Left colon (tissue), 2 donors: ENCODE data around the gene SLC2A10. TPM values are rescaled to one million over a fixed set of nuclear protein-coding genes. Genes with fewer than 3 reads are reported as not detected.
"Not testable (repeated sequence)": the region's sequence is repeated elsewhere in the genome, so short reads cannot be mapped to it uniquely, and the experiment has no call there.

Source experiments
- ATAC-seq: fragments of 200-7000 bp; cut with Tn5 transposase; one replicate; pipeline ENCODE4 v1.9.1; 2020; ENCODE audit warnings: mild to moderate bottlenecking, moderate library complexity
- DNase-seq, 2 donors: peaks; one replicate each; pipeline ENCODE4 v3.0.0-alpha.2; 2020
- intact Hi-C, 2 donors: fragments of 100-400 bp; cut with DNase I in 1 of 2; cut with micrococcal nuclease in 1 of 2; formaldehyde crosslinking; loops; one replicate each; pipeline versions ENCODE4 v1.11.2 to v1.14.0; 2022; cut with DNase I, micrococcal nuclease
- long read RNA-seq: library from polyadenylated mRNA; unstranded; transcript quantifications from one replicate; pipeline ENCODE4 v2.0.0, GENCODE V29; 2021
- total RNA-seq, 2 donors: library from RNA; stranded (reverse); fragmentation: NEBNext Ultra II Directional; extraction: Animal tissue kit (Norgen Biotek cat#: 25700); gene quantifications; one replicate each; pipeline ENCODE4 v1.2.1, GENCODE V29; 2021
- donor health status: DM: no; HTN: no; CAD: no.
- donor health status: DM: yes; HTN: yes; CAD: no.

SLC2A10 gene
- 10 to 100 TPM; 29.1 to 29.6 TPM for total RNA-seq
- long read RNA-seq, full-length matches to known transcripts, result 13 of 48 reads
- long read RNA-seq, partial matches to known transcripts, result 19 of 48 reads
- long read RNA-seq, other reads (novel, unspliced or antisense), result 16 of 48 reads

DNA sequence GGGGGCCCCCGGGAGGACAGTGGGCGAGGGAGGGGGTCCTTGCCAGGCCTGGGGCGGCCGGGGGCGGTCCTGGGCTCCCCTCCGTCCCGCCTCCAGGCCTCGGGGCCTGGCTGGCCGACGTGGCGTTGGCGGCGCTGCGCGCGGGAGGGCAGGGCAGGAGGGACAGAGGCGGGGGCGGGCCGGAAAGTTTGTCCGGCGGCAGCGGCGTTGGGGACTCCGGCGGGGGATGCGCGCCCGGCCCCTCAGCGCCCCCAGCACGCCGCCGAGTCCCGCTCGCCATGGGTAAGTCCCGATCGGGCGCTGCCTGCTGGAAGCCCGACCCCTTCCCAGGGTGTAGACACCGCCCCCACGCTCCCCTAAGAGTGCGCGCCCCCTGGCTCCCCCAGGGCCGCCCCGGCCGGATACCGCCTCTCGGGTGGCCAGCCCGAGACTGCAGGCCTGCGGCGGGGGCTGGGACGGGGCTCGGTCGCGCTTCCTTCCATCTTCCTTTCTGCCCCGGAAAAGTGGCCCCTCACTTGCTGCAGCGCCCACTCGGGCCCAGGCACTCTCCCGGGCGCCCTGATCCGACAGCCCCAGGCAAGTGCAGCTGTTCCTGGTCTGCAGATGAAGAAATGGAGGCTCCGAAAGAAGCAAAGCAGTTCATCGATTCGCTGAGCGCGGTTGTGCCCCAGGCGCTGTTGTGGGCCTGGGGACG, at the start of gene SLC2A10:
SLC2A10 (plus strand) TSS at position 191 of the 694 bp plus-strand sequence; CDS start at position 279, 88 bp downstream.
- ATAC-seq, result peak; percentile 70
- intact Hi-C loops, result no loop called here
- peak; percentile 68 to 78 for DNase-seq

DNA sequence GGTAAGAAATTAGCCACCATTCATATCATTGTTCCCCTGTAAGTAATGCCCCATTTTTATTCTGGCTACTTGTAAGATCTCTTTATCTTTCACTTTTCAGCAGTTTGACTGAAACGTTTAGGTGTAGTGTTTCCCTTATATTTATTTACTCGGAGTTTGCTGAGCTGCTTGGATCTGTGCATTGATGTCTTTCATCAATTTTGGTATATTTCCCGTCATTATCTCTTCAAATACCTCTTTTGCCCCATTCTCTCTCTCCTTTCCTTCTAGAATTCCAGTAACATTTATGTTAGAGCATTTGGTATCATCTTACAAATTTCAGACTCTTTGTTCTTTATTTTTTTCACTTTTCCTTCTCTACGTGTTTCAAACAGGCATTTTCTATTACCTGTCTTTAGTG, 49.0 kb upstream of the SLC2A10 start:
- ATAC-seq (no peak), DNase-seq (no peak)
- intact Hi-C loops, result loop anchor here in 1 of 2 donors (10.0 kb wide), 1 partner anchor 56 kb away; no protein-coding TSS in a partner anchor

DNA sequence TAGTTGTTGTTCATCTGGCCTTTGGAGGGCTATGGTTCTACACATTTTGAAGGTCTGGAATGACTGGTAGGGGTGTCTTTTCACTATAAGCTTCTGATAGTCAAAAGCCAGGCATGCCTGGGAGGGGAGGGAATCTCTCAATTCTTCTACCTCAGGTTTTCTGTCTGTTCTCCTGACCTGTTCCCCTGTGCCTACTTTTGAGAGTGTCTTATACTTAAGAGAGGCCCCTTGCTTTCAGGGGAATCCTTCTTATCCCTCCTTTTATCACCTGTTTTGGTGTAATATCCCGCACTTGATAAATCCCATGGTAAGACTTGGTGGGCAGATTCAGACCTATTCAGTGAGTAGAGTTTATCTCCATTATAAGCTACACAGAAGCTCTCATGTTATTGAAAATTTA, 47.8 kb upstream of the SLC2A10 start:
- no peak for DNase-seq
- no peak for ATAC-seq
- intact Hi-C loops, result loop anchor here in 1 of 2 donors (10.0 kb wide), 1 partner anchor 57 kb away; no protein-coding TSS in a partner anchor

DNA sequence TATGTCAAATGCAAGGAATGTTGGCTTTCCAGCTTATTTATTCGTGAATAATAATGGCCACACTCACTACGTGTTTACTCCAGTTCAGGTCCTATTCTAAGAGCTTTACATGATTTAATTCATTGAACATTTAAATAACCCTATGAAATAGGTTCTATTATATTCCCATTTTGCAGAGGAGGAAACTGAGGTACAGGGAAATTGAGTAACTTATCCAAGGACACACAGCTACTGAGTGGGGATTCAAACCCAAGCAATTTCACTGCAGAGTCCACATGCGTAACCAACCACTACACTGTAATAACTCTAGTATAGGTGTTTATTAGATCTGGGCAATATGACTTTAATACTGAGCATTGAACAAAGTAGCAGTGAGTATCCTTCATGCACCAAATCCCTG, 45.9 kb upstream of the SLC2A10 start:
- intact Hi-C loops, result loop anchor here in 1 of 2 donors (10.0 kb wide), 1 partner anchor 59 kb away; no protein-coding TSS in a partner anchor
- no peak for DNase-seq
- ATAC-seq, result no peak

DNA sequence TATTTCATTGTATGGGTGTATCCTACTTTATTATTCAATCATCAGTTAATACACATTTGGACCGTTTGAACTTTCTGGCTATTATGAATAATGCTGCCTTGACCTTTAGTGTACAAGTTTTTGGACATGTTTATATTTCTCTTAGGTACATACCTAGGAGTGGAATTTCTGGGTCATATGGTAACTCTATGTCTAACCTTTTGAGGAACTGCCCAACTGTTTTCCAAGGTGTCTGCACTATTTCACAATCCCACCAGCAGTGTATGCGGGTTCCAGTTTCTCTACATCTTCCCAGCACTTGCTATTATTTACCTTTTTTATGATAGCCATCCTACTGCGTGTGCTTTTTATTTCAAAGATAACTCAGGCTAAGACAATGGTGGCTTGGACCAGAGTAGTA, 43.8 kb upstream of the SLC2A10 start:
- no peak for DNase-seq
- intact Hi-C loops, result loop anchor here in 1 of 2 donors (10.0 kb wide), 1 partner anchor 61 kb away; no protein-coding TSS in a partner anchor
- ATAC-seq, result no peak

- DNase-seq, result no peak
- intact Hi-C loops, result loop anchor here in 1 of 2 donors (10.0 kb wide), 1 partner anchor 62 kb away; no protein-coding TSS in a partner anchor
- no peak for ATAC-seq
These were observed 43.1 kb upstream of the SLC2A10 start for GRCh38 chr20:46666306-46666705.

DNA sequence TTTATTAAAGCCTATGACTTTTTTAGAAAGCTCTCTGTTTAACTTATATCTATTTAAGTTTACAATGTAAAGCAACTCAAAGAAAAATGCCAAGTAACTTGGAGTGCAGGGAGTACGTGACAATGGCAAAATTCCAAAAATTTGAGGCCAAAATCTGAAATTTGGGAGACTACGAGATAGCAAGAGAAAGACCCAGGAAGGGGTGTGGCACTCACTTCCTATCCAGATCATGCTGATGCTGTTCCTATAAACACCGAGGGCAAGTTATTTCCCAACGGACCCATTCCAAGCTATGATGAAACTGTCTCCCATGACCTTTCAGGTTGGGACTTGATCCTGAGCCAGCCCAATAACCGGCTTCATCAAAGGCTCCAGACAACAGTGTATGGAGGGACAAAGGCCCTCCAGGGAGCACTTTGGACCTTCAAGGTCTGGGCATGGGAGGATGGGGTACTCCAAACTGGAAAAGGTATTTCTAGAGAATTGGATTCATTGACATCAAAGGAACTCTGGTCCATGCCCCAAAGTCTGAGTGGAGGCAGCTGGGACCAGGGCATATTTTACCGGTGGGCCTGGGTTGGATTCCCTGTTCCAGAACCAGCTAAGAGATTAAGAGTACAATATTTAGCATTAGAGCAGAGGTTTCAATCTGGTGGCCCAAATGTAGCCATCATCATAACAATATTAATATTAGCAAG, 42.5 kb upstream of the SLC2A10 start:
- DNase-seq (no peak), ATAC-seq (no peak)
- intact Hi-C loops, result loop anchor here in 1 of 2 donors (10.0 kb wide), 1 partner anchor 62 kb away; no protein-coding TSS in a partner anchor

GRCh38 chr20:46670228-46670584, 39.2 kb upstream of the SLC2A10 start:
- DNase-seq, result no peak
- intact Hi-C loops, result no loop called here
- no peak for ATAC-seq

GRCh38 chr20:46670585-46671584, 38.6 kb upstream of the SLC2A10 start:
- intact Hi-C loops, result no loop called here
- peak; percentile 25 for ATAC-seq
- no peak for DNase-seq

- intact Hi-C loops, result no loop called here
- ATAC-seq (no peak), DNase-seq (no peak)
These were observed 37.4 kb upstream of the SLC2A10 start for GRCh38 chr20:46671866-46672542.

- no peak for DNase-seq
- ATAC-seq, result no peak
- intact Hi-C loops, result no loop called here
These were observed 36.8 kb upstream of the SLC2A10 start for GRCh38 chr20:46672543-46673148.

- DNase-seq (no peak), ATAC-seq (no peak)
- intact Hi-C loops, result no loop called here
These were observed 35.8 kb upstream of the SLC2A10 start for GRCh38 chr20:46673394-46674252.

DNA sequence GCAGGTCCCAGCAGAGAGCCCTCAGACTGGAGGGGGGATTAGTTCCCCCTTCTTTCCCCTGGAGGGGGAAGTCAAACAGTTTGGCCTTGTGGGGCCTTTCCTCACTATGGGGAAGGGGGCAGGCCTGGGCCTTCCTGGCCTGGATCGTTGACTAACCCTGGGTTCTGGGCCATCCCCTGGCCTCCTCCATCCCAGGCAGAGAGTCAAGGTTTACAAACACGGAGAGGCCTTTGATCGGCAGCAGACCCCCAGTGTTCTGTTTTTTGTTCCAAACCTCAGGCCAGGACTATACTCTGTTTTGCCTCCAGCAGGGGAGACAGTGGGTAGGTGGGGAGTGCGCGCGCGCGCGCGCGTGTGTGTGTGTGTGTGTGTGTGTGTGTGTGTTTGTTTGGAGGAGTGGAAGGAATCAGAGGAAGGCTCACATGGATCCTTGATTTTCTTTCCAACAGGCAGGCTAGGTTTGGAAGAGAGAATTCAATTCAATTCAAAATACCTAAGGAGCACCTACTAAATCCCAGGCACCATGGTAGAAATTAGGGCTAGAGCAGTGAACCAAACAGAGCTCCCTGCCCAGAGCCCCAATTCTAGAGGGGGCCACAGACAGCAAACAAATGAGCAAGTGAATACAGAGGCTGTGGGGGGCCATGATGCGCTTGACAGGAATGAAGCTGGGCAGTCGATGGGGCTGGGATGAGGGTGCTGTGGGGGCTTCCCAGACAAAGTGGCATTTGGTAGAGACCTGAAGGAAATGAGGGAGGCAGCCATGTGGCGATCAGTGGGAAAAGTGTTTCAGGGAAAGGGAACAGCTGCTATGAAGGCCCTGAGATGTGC, 35.0 kb upstream of the SLC2A10 start:
- DNase-seq (no peak), ATAC-seq (no peak)
- intact Hi-C loops, result no loop called here

DNA sequence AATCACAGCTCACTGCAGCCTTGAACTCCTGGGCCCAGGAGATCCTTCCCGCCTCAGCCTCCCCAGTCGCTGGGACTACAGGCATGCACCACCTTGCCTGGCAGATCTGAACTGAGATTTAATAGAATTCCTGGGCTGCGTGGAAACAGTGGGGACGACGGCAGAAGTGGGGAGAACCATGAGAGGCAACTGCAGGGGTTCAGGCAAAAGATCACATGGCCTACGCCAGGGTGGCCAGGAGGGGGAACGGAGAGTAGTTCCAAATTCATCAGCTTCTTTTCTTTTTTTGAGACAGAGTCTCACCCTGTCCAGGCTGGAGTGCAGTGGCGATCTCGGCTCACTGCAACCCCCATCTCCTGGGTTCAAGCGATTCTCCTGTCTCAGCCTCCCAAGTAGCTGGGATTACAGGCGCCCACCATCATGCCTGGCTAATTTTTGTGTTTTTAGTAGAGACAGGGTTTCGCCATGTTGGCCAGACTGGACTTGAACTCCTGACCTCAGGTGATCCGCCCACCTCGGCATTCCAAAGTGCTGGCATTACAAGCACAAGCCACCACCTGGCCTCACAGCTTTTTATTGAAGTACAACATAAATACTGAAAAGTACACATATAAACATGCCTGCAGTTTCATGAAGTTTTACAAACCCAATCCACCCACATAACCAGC, 32.7 kb upstream of the SLC2A10 start:
- ATAC-seq, intact Hi-C loops, DNase-seq: not testable (repeated sequence)

- no peak for ATAC-seq
- intact Hi-C loops, result no loop called here
- DNase-seq, result no peak
These were observed 31.8 kb upstream of the SLC2A10 start for GRCh38 chr20:46677608-46678007.
